ENCODE data around the gene ZNF32. TPM values are rescaled to one million over a fixed set of nuclear protein-coding genes. Genes with fewer than 3 reads are reported as not detected.

Gene ZNF32
- total RNA-seq, 1 donor from 2014 or later = 48.8 TPM

GRCh38 chr10:43685744-43686143 lies 37.1 kb upstream of the ZNF32 start:
- Mint-ChIP-seq H3K36me3 (ENCODE audit: unreplicated experiment) (no peaks in the 10 kb centered on the region), H3K4me3 (ENCODE audit: unreplicated experiment) (no peak overlapping the region), H3K4me1 (ENCODE audit: unreplicated experiment) (peaks cover 12% of the 10 kb centered on the region), H3K27ac (ENCODE audit: unreplicated experiment) (no peak overlapping the region), H3K27me3 (ENCODE audit: unreplicated experiment) (peaks cover 22% of the 10 kb centered on the region), H3K9me3 (ENCODE audit: unreplicated experiment) (no peaks in the 10 kb centered on the region)
- TF ChIP-seq CTCF (IDR thresholded peaks at IDR 0.05) = no peak
- no peak for DNase-seq (ENCODE audit: extremely low spot score, unreplicated experiment)

- TF ChIP-seq CTCF (IDR thresholded peaks at IDR 0.05) = no peak
- DNase-seq (ENCODE audit: extremely low spot score, unreplicated experiment) = no peak
- no peaks in the 10 kb centered on the region for H3K9me3 Mint-ChIP-seq (ENCODE audit: unreplicated experiment)
- no peaks in the 10 kb centered on the region for H3K36me3 Mint-ChIP-seq (ENCODE audit: unreplicated experiment)
- no peak overlapping the region for H3K27ac Mint-ChIP-seq (ENCODE audit: unreplicated experiment)
- H3K4me1 Mint-ChIP-seq (ENCODE audit: unreplicated experiment) = peaks cover 7% of the 10 kb centered on the region
- H3K4me3 Mint-ChIP-seq (ENCODE audit: unreplicated experiment) = no peak overlapping the region
- peaks cover 22% of the 10 kb centered on the region for H3K27me3 Mint-ChIP-seq (ENCODE audit: unreplicated experiment)
These were observed 35.5 kb upstream of the ZNF32 start for GRCh38 chr10:43684292-43684559.

- peak; percentile 49 for TF ChIP-seq CTCF (IDR thresholded peaks at IDR 0.05)
- no peak for DNase-seq (ENCODE audit: extremely low spot score, unreplicated experiment)
- Mint-ChIP-seq H3K4me3 (ENCODE audit: unreplicated experiment) (no peak overlapping the region), H3K27ac (ENCODE audit: unreplicated experiment) (no peak overlapping the region), H3K4me1 (ENCODE audit: unreplicated experiment) (peaks cover 7% of the 10 kb centered on the region), H3K36me3 (ENCODE audit: unreplicated experiment) (no peaks in the 10 kb centered on the region), H3K9me3 (ENCODE audit: unreplicated experiment) (no peaks in the 10 kb centered on the region), H3K27me3 (ENCODE audit: unreplicated experiment) (peaks cover 22% of the 10 kb centered on the region)
These were observed 35.0 kb upstream of the ZNF32 start for GRCh38 chr10:43683451-43684291.

GRCh38 chr10:43682956-43683355 lies 34.3 kb upstream of the ZNF32 start:
- no peak for DNase-seq (ENCODE audit: extremely low spot score, unreplicated experiment)
- H3K36me3 Mint-ChIP-seq (ENCODE audit: unreplicated experiment) = no peaks in the 10 kb centered on the region
- peaks cover 22% of the 10 kb centered on the region for H3K27me3 Mint-ChIP-seq (ENCODE audit: unreplicated experiment)
- no peaks in the 10 kb centered on the region for H3K9me3 Mint-ChIP-seq (ENCODE audit: unreplicated experiment)
- H3K4me3 Mint-ChIP-seq (ENCODE audit: unreplicated experiment) = no peak overlapping the region
- H3K4me1 Mint-ChIP-seq (ENCODE audit: unreplicated experiment) = peaks cover 7% of the 10 kb centered on the region
- no peak overlapping the region for H3K27ac Mint-ChIP-seq (ENCODE audit: unreplicated experiment)
- TF ChIP-seq CTCF (IDR thresholded peaks at IDR 0.05) = no peak

GRCh38 chr10:43681721-43682120 lies 33.0 kb upstream of the ZNF32 start:
- Mint-ChIP-seq H3K4me3 (ENCODE audit: unreplicated experiment) (no peak overlapping the region), H3K27ac (ENCODE audit: unreplicated experiment) (no peak overlapping the region), H3K27me3 (ENCODE audit: unreplicated experiment) (peaks cover 14% of the 10 kb centered on the region), H3K36me3 (ENCODE audit: unreplicated experiment) (no peaks in the 10 kb centered on the region), H3K9me3 (ENCODE audit: unreplicated experiment) (no peaks in the 10 kb centered on the region), H3K4me1 (ENCODE audit: unreplicated experiment) (peaks cover 5% of the 10 kb centered on the region)
- no peak for TF ChIP-seq CTCF (IDR thresholded peaks at IDR 0.05)
- DNase-seq (ENCODE audit: extremely low spot score, unreplicated experiment) = no peak

Data from osteocyte (in vitro differentiated cells).